Measurements from ENCODE around the gene ALKBH8. TPM values are rescaled to one million over a fixed set of nuclear protein-coding genes. Genes with fewer than 3 reads are reported as not detected.

Gene ALKBH8
- total RNA-seq, 1 donor from 2014 or later: 8.0 TPM

- no peak for ATAC-seq
- Histone ChIP-seq H3K27me3 (no peaks in the 10 kb centered on the region), H3K36me3 (no peaks in the 10 kb centered on the region), H3K4me1 (no peaks in the 10 kb centered on the region), H3K4me3 (no peak overlapping the region), H3K27ac (no peak overlapping the region), H3K9me3 (no peaks in the 10 kb centered on the region)
- intact Hi-C loops (cut with DNase I): no loop called here
- DNase-seq: no peak
- TF ChIP-seq, protein P1, sequence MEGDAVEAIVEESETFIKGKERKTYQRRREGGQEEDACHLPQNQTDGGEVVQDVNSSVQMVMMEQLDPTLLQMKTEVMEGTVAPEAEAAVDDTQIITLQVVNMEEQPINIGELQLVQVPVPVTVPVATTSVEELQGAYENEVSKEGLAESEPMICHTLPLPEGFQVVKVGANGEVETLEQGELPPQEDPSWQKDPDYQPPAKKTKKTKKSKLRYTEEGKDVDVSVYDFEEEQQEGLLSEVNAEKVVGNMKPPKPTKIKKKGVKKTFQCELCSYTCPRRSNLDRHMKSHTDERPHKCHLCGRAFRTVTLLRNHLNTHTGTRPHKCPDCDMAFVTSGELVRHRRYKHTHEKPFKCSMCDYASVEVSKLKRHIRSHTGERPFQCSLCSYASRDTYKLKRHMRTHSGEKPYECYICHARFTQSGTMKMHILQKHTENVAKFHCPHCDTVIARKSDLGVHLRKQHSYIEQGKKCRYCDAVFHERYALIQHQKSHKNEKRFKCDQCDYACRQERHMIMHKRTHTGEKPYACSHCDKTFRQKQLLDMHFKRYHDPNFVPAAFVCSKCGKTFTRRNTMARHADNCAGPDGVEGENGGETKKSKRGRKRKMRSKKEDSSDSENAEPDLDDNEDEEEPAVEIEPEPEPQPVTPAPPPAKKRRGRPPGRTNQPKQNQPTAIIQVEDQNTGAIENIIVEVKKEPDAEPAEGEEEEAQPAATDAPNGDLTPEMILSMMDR (IDR thresholded peaks at IDR 0.05): no peak
These were observed 72.4 kb downstream of the ALKBH8 start for GRCh38 chr11:107493117-107493516.

- no peaks in the 10 kb centered on the region for H3K4me1 ChIP-seq
- no peak for ATAC-seq
- TF ChIP-seq, protein P1 (IDR thresholded peaks at IDR 0.05): no peak
- no peaks in the 10 kb centered on the region for H3K27me3 ChIP-seq
- no peak overlapping the region for H3K27ac ChIP-seq
- H3K9me3 ChIP-seq: no peaks in the 10 kb centered on the region
- H3K36me3 ChIP-seq: no peaks in the 10 kb centered on the region
- H3K4me3 ChIP-seq: no peak overlapping the region
- no peak for DNase-seq
- intact Hi-C loops (cut with DNase I): no loop called here
These were observed 74.7 kb downstream of the ALKBH8 start for GRCh38 chr11:107490836-107491235.

GRCh38 chr11:107482234-107482633 lies 83.3 kb downstream of the ALKBH8 start:
- Histone ChIP-seq H3K4me1 (no peaks in the 10 kb centered on the region), H3K9me3 (no peaks in the 10 kb centered on the region), H3K27me3 (peaks cover 4% of the 10 kb centered on the region), H3K36me3 (no peaks in the 10 kb centered on the region), H3K4me3 (no peak overlapping the region), H3K27ac (no peak overlapping the region)
- no peak for DNase-seq
- no peak for ATAC-seq
- TF ChIP-seq, protein P1 (IDR thresholded peaks at IDR 0.05): no peak
- intact Hi-C loops (cut with DNase I): no loop called here

DNA sequence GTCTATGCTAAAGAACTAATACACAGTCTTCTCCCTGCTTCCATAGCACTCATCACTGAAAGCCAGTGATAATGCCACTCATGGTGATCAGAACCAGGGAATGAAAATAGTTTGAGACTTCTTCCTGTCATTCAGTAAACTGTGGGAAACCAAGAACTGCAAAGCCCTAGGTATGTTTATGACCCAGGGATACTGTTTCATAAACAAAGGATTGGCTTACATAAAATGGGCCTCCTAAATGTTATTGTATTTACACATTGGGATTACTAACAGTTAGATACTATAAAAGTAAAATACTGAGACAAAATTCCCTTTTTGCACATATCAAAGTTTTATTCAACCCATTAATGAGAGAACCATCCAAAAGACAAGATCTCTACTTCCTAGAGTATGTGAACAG lies 86.6 kb downstream of the ALKBH8 start:
- ATAC-seq: no peak
- intact Hi-C loops (cut with DNase I): no loop called here
- Histone ChIP-seq H3K27me3 (peaks cover 12% of the 10 kb centered on the region), H3K4me3 (no peak overlapping the region), H3K4me1 (no peaks in the 10 kb centered on the region), H3K9me3 (no peaks in the 10 kb centered on the region), H3K27ac (no peak overlapping the region), H3K36me3 (no peaks in the 10 kb centered on the region)
- no peak for DNase-seq
- TF ChIP-seq, protein P1 (IDR thresholded peaks at IDR 0.05): no peak

- Histone ChIP-seq H3K4me3 (no peak overlapping the region), H3K27me3 (peaks cover 12% of the 10 kb centered on the region), H3K9me3 (no peaks in the 10 kb centered on the region), H3K36me3 (no peaks in the 10 kb centered on the region), H3K27ac (no peak overlapping the region), H3K4me1 (no peaks in the 10 kb centered on the region)
- DNase-seq: no peak
- intact Hi-C loops (cut with DNase I): no loop called here
- no peak for ATAC-seq
- TF ChIP-seq, protein P1 (IDR thresholded peaks at IDR 0.05): no peak
These were observed 87.7 kb downstream of the ALKBH8 start for GRCh38 chr11:107477820-107478219.

DNA sequence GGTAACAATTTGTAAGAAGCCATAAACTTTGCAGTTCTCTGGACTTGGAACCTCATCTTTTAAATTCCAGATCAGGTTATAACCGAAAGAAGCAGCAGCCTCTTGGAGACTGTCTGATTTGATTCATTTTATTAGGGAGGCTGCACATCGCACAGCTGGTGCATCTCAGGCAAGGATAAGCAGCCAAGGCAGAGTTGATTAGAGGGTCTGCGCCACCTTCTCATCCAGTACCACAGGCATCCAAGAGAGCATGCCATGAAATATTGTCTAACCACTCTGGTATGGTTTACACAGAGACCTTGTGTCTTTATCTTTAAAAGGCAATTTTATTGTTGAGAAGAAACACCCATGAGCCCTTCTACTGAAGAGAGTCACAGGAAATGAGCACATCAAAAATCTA lies 91.7 kb downstream of the ALKBH8 start:
- TF ChIP-seq, protein P1 (IDR thresholded peaks at IDR 0.05): no peak
- no peaks in the 10 kb centered on the region for H3K36me3 ChIP-seq
- H3K9me3 ChIP-seq: no peaks in the 10 kb centered on the region
- peaks cover 8% of the 10 kb centered on the region for H3K27me3 ChIP-seq
- no peaks in the 10 kb centered on the region for H3K4me1 ChIP-seq
- no peak overlapping the region for H3K4me3 ChIP-seq
- intact Hi-C loops (cut with DNase I): no loop called here
- no peak for DNase-seq
- no peak overlapping the region for H3K27ac ChIP-seq
- ATAC-seq: no peak

Data from upper lobe of right lung (tissue), 1 donor.